ENCODE data around the gene ZNF428. TPM values are rescaled to one million over a fixed set of nuclear protein-coding genes. Genes with fewer than 3 reads are reported as not detected.

Gene ZNF428
- total and polyA plus RNA-seq, 2 experiments from 2014 or later, result 21.1 to 23.9 TPM

- ATAC-seq (no peak), DNase-seq (ENCODE audit: low spot score) (no peak)
- no peak overlapping the region for H3K4me3 Mint-ChIP-seq
- H3K36me3 Mint-ChIP-seq (ENCODE audit: low read depth), result peaks cover 29% of the 10 kb centered on the region
- TF ChIP-seq EZH2phosphoT487 (IDR thresholded peaks at IDR 0.05; ENCODE audit: unreplicated experiment), result no peak
- no peak for TF ChIP-seq EZH2 (IDR thresholded peaks at IDR 0.05; ENCODE audit: low read depth, unreplicated experiment)
- no peak for TF ChIP-seq POLR2AphosphoS5 (IDR thresholded peaks at IDR 0.05; ENCODE audit: low read depth)
- TF ChIP-seq REST (IDR thresholded peaks at IDR 0.05; ENCODE audit: unreplicated experiment), result no peak
- no peak for TF ChIP-seq ZNF114 (CRISPR knock-in tag; IDR thresholded peaks at IDR 0.05)
- TF ChIP-seq CREB1 (CRISPR knock-in tag; IDR thresholded peaks at IDR 0.05; ENCODE audit: low read depth), result no peak
- no peak for TF ChIP-seq CTCF (conservative IDR thresholded peaks at IDR 0.05; ENCODE audit: low read depth in 2 of 2)
- TF ChIP-seq ETS1 (IDR thresholded peaks at IDR 0.05), result no peak
- TF ChIP-seq ZNF331 (CRISPR knock-in tag; IDR thresholded peaks at IDR 0.05; ENCODE audit: low read depth), result no peak
- no peak overlapping the region for H3K4me2 ChIP-seq
- H3F3A ChIP-seq (replicated peaks; ENCODE audit: low read depth), result peaks cover 3% of the 10 kb centered on the region; the same call in 1 of the 2 replicates
- H4K20me1 ChIP-seq (replicated peaks; ENCODE audit: insufficient read depth), result no peaks in the 10 kb centered on the region; the same call in 1 of the 2 replicates
- no peaks in the 10 kb centered on the region for H3K27me3 ChIP-seq (ENCODE audit: insufficient read depth)
- no peak overlapping the region for H2AFZ ChIP-seq
- peaks cover 11% of the 10 kb centered on the region for H3K9me3 Mint-ChIP-seq
- no peaks in the 10 kb centered on the region for H3K9me2 ChIP-seq (ENCODE audit: insufficient read depth)
- H3K27ac ChIP-seq (ENCODE audit: low read depth), result no peak overlapping the region
- H3K27ac Mint-ChIP-seq, result no peak overlapping the region
- no peak overlapping the region for H3K4me3 ChIP-seq
- peaks cover 25% of the 10 kb centered on the region for H3K27me3 Mint-ChIP-seq (ENCODE audit: insufficient read depth, low read depth, poor library complexity)
- H3K4me1 ChIP-seq (ENCODE audit: insufficient read depth), result peaks cover 4% of the 10 kb centered on the region
- peaks cover 24% of the 10 kb centered on the region; the same call in 1 of the 2 replicates for H3K79me2 ChIP-seq (replicated peaks; ENCODE audit: insufficient read depth)
- H3K36me3 ChIP-seq (ENCODE audit: insufficient read depth), result no peaks in the 10 kb centered on the region
- H3K4me1 Mint-ChIP-seq, result peaks cover 14% of the 10 kb centered on the region
Measured at GRCh38 chr19:43616306-43616705, 3.1 kb downstream of the ZNF428 start.

- Histone ChIP-seq H3K4me1 (ENCODE audit: insufficient read depth) (no peaks in the 10 kb centered on the region), H3K9me2 (ENCODE audit: insufficient read depth) (no peaks in the 10 kb centered on the region), H3K27ac (ENCODE audit: low read depth) (no peak overlapping the region), H2AFZ (no peak overlapping the region), H3K27me3 (ENCODE audit: insufficient read depth) (no peaks in the 10 kb centered on the region), H3K36me3 (ENCODE audit: insufficient read depth) (no peaks in the 10 kb centered on the region), H3F3A (replicated peaks; ENCODE audit: low read depth) (no peaks in the 10 kb centered on the region), H4K20me1 (replicated peaks; ENCODE audit: insufficient read depth) (no peaks in the 10 kb centered on the region; the same call in 1 of the 2 replicates), H3K79me2 (replicated peaks; ENCODE audit: insufficient read depth) (peaks cover 12% of the 10 kb centered on the region; the same call in 1 of the 2 replicates), H3K4me3 (no peak overlapping the region), H3K4me2 (no peak overlapping the region)
- ATAC-seq (no peak), DNase-seq (ENCODE audit: low spot score) (no peak)
- peaks cover 18% of the 10 kb centered on the region for H3K27me3 Mint-ChIP-seq (ENCODE audit: insufficient read depth, low read depth, poor library complexity)
- H3K36me3 Mint-ChIP-seq (ENCODE audit: low read depth), result peaks cover 36% of the 10 kb centered on the region
- no peak overlapping the region for H3K4me3 Mint-ChIP-seq
- H3K27ac Mint-ChIP-seq, result no peak overlapping the region
- H3K4me1 Mint-ChIP-seq, result peaks cover 6% of the 10 kb centered on the region
- peaks cover 11% of the 10 kb centered on the region for H3K9me3 Mint-ChIP-seq
- TF ChIP-seq ZNF331 (CRISPR knock-in tag; IDR thresholded peaks at IDR 0.05; ENCODE audit: low read depth) (no peak), POLR2AphosphoS5 (IDR thresholded peaks at IDR 0.05; ENCODE audit: low read depth) (no peak), EZH2 (IDR thresholded peaks at IDR 0.05; ENCODE audit: low read depth, unreplicated experiment) (no peak), REST (IDR thresholded peaks at IDR 0.05; ENCODE audit: unreplicated experiment) (no peak), CREB1 (CRISPR knock-in tag; IDR thresholded peaks at IDR 0.05; ENCODE audit: low read depth) (no peak)
Measured at GRCh38 chr19:43612374-43612773, 7.1 kb downstream of the ZNF428 start.
